PC-9 (cell line): ENCODE data around the gene CLDN19. TPM values are rescaled to one million over a fixed set of nuclear protein-coding genes. Genes with fewer than 3 reads are reported as not detected.

Experiments
- BruUV-seq: library from RNA; stranded (reverse); fragments of 400-500 nt; replicated peaks from 2 replicates; lab custom pipeline; 2021; lab: Mats Ljungman, UMichigan
- CTCF ChIA-PET: fragments of 300-600 bp; sonication (Branson Sonifier 250); formaldehyde crosslinking; loops from one replicate; lab custom pipeline; 2022; ENCODE audit warnings: antibody characterized with exemption; lab: Charles Lee
- POLR2A ChIA-PET: fragments of 300-600 bp; sonication (Branson Sonifier 250); formaldehyde crosslinking; loops from one replicate; lab custom pipeline; 2022; ENCODE audit warnings: antibody characterized with exemption; ENCODE audit not compliant: unreplicated experiment; lab: Charles Lee
- DNase-seq, 2 experiments: peaks; one replicate each; pipeline versions ENCODE4 v3.0.0 to v3.0.0-alpha.2; 2015 to 2022; ENCODE audit warnings: mixed read lengths in 1 of 2
- H2AFZ ChIP-seq: fragments of 200-600 bp; sonication (generic); 2 replicates; pipeline ENCODE4 v1.8.1; 2017; ENCODE audit warnings: antibody characterized with exemption
- H3F3A ChIP-seq: fragments of 200-600 bp; sonication (generic); 2 replicates; pipeline ENCODE4 v1.8.1; 2017; ENCODE audit warnings: antibody characterized with exemption, mild to moderate bottlenecking, low read depth; ENCODE audit not compliant: insufficient read depth
- H3K27ac ChIP-seq: fragments of 200-600 bp; sonication (generic); 2 replicates; pipeline ENCODE4 v1.6.1; 2016; ENCODE audit warnings: mixed run types
- H3K27me3 ChIP-seq: fragments of 200-600 bp; sonication (generic); 2 replicates; pipeline ENCODE4 v1.6.1; 2016; ENCODE audit warnings: low read depth, mixed run types; ENCODE audit not compliant: insufficient read depth
- H3K36me3 ChIP-seq: fragments of 200-600 bp; sonication (generic); 2 replicates; pipeline ENCODE4 v1.6.1; 2016; ENCODE audit warnings: low read depth, mixed run types
- H3K4me1 ChIP-seq: fragments of 200-600 bp; sonication (generic); replicated peaks from 2 replicates; pipeline ENCODE4 v1.6.1; 2016; ENCODE audit warnings: mixed run types; ENCODE audit not compliant: insufficient read depth
- H3K4me2 ChIP-seq: fragments of 200-600 bp; sonication (generic); 2 replicates; pipeline ENCODE4 v1.6.1; 2017; ENCODE audit warnings: mixed run types
- H3K4me3 ChIP-seq: fragments of 200-600 bp; sonication (generic); 2 replicates; pipeline ENCODE4 v1.6.1; 2016; ENCODE audit warnings: mixed run types
- H3K79me2 ChIP-seq: fragments of 200-600 bp; sonication (generic); 2 replicates; pipeline ENCODE4 v1.6.1; 2017; ENCODE audit warnings: low read depth, mixed run types
- H3K9me2 ChIP-seq: fragments of 200-600 bp; sonication (generic); 2 replicates; pipeline ENCODE4 v1.8.1; 2017; ENCODE audit warnings: mild to moderate bottlenecking; ENCODE audit not compliant: insufficient read depth
- H3K9me3 ChIP-seq: fragments of 200-600 bp; sonication (generic); 2 replicates; pipeline ENCODE4 v1.8.1; 2016; ENCODE audit warnings: low read depth; ENCODE audit not compliant: insufficient read depth
- H4K20me1 ChIP-seq: fragments of 200-600 bp; sonication (generic); 2 replicates; pipeline ENCODE4 v1.8.1; 2017; ENCODE audit not compliant: insufficient read depth
- EZH2 ChIP-seq: fragments of 200-600 bp; sonication (generic); IDR thresholded peaks from 2 replicates; pipeline ENCODE4 v1.8.0; 2017; ENCODE audit warnings: antibody characterized with exemption, low read depth
- intact Hi-C: fragments of 100-400 bp; cut with micrococcal nuclease; formaldehyde crosslinking; loops from one replicate; pipeline ENCODE4 v1.10.0; 2022; ENCODE audit not compliant: unreplicated experiment
- total RNA-seq: library from RNA; stranded (reverse); gene quantifications from 2 replicates; pipeline ENCODE4 v1.2.3, GENCODE V29; 2021
- TF ChIP-seq, protein P1 (sequence below): fragments of 200-600 bp; sonication (generic); conservative IDR thresholded peaks from 2 replicates; pipeline ENCODE4 v1.6.1; 2017; ENCODE audit warnings: mixed run types, antibody characterized with exemption, mild to moderate bottlenecking, moderate library complexity

The CLDN19 gene
- total RNA-seq, 1 experiment from 2014 or later: not detected

DNA sequence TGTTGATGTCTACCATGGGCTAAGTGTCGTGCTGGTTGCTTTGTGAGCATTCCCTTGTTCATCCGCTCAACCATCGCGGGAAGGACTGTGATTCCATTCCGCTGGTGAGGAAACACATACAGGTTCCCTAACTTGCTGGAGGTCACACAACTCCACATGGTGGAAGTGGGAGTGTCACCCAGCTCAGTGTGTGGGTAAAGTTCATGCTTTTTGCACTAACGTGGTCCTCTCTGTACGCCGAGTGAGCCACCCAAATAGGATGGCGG is 4.0 kb upstream of the CLDN19 start:
- H2AFZ ChIP-seq: no peak overlapping the region
- ChIA-PET CTCF (interaction anchor here (0.6 kb wide), 1 partner anchor 54 kb away, joined by 5 read pairs; no protein-coding TSS in a partner anchor), POLR2A (no interaction called here)
- intact Hi-C loops: no loop called here
- no peak overlapping the region for H3K27ac ChIP-seq
- H3F3A ChIP-seq: no peaks in the 10 kb centered on the region
- no peaks in the 10 kb centered on the region for H3K9me3 ChIP-seq
- no peaks in the 10 kb centered on the region for H3K27me3 ChIP-seq
- no peaks in the 10 kb centered on the region for H3K4me1 ChIP-seq
- no peaks in the 10 kb centered on the region for H3K9me2 ChIP-seq
- no peaks in the 10 kb centered on the region for H3K36me3 ChIP-seq
- no peaks in the 10 kb centered on the region for H3K79me2 ChIP-seq
- DNase-seq: no peak
- no TSS peak for BruUV-seq
- no peaks in the 10 kb centered on the region for H4K20me1 ChIP-seq
- H3K4me3 ChIP-seq: no peak overlapping the region
- TF ChIP-seq, protein P1, sequence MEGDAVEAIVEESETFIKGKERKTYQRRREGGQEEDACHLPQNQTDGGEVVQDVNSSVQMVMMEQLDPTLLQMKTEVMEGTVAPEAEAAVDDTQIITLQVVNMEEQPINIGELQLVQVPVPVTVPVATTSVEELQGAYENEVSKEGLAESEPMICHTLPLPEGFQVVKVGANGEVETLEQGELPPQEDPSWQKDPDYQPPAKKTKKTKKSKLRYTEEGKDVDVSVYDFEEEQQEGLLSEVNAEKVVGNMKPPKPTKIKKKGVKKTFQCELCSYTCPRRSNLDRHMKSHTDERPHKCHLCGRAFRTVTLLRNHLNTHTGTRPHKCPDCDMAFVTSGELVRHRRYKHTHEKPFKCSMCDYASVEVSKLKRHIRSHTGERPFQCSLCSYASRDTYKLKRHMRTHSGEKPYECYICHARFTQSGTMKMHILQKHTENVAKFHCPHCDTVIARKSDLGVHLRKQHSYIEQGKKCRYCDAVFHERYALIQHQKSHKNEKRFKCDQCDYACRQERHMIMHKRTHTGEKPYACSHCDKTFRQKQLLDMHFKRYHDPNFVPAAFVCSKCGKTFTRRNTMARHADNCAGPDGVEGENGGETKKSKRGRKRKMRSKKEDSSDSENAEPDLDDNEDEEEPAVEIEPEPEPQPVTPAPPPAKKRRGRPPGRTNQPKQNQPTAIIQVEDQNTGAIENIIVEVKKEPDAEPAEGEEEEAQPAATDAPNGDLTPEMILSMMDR: no peak
- no peak for TF ChIP-seq EZH2
- H3K4me2 ChIP-seq: no peak overlapping the region

DNA sequence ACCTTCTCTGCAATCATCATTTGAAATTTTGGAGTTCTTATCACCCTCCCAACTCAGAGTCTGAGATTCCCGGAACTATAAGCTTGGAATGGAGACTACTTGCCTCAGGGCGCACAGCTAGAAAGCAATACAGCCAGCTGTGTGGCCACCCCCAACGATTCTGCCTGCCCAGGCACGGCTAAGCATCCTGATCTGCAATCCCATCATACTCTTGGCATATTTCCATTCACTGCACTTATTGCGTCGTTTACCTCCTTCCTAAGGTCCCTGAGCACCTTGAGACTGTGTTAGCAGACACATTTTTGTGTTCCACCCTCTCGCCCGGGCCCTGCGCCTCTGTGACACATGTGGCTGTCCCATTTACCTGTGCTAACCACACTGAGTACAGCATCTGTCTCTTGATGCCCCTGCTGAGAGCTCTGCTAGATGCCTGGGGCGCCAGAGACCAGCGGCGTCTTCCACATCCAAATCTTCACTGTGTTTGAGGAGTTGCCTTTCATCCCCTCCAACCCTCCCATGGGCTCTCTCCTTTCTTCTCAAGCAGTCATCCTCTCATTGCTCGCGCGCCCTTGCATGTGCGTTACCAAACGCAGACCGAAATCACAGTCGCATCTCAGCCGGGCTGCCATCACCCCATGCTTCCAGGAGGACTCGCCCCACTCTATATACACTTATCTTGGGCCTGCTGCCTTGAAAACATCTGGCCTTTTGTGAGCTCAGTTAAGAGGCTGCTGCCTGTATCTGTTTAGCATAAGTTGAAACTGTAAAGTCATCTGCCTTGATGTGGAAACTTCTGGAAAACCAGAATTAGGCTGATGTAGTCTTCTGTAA is 3.5 kb upstream of the CLDN19 start:
- BruUV-seq: no TSS peak
- Histone ChIP-seq H3K27me3 (no peaks in the 10 kb centered on the region), H3K9me3 (no peaks in the 10 kb centered on the region), H3K79me2 (no peaks in the 10 kb centered on the region), H3K4me1 (no peaks in the 10 kb centered on the region), H2AFZ (no peak overlapping the region), H4K20me1 (no peaks in the 10 kb centered on the region), H3K36me3 (no peaks in the 10 kb centered on the region), H3F3A (no peaks in the 10 kb centered on the region), H3K27ac (no peak overlapping the region), H3K4me2 (no peak overlapping the region), H3K9me2 (no peaks in the 10 kb centered on the region), H3K4me3 (no peak overlapping the region)
- peak in 1 of 2 experiments; percentile 22 for DNase-seq
- intact Hi-C loops: no loop called here
- ChIA-PET CTCF (interaction anchor here (0.6 kb wide), 1 partner anchor 54 kb away, joined by 5 read pairs; no protein-coding TSS in a partner anchor), POLR2A (no interaction called here)
- TF ChIP-seq, protein P1: no peak
- TF ChIP-seq EZH2: no peak

DNA sequence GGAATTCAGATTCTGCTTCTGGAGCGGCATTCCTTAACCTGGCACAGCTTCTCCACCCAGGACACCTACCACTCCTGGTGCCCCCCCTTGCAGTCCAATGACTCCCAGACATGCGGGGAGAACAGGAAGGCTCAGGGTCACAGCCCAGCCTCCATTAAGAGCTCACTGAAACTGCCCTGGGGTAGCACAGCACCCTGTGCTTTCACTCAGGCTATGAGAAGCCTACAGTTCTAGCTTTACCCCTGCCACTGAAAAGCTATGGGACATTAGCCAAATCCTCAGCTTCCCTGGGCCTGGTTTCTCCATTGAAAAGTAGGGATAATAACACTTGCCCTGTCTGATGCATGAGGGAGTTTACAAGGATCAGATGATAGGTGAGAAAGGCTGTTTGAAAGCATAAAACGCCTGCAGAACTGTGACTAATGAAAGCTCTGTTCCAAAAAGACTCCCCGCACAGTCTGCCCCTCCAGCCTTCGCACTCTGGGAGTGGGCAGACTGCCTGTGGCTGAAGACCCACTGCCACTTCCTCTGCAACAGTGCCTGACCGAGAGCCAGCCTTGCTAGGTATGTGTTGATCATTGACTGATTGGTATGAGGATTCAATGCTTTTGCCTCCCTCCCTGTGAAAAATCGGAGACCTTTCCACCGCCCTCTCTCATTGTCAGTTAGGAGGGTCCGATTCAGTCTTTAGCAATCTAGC is 2.7 kb upstream of the CLDN19 start:
- H3K27ac ChIP-seq: no peak overlapping the region
- TF ChIP-seq, protein P1: no peak
- TF ChIP-seq EZH2: no peak
- no peak for DNase-seq
- no peaks in the 10 kb centered on the region for H3K9me2 ChIP-seq
- no peaks in the 10 kb centered on the region for H4K20me1 ChIP-seq
- H3F3A ChIP-seq: no peaks in the 10 kb centered on the region
- H3K9me3 ChIP-seq: no peaks in the 10 kb centered on the region
- no peaks in the 10 kb centered on the region for H3K27me3 ChIP-seq
- no TSS peak for BruUV-seq
- intact Hi-C loops: no loop called here
- H2AFZ ChIP-seq: no peak overlapping the region
- no peaks in the 10 kb centered on the region for H3K36me3 ChIP-seq
- ChIA-PET POLR2A (no interaction called here), CTCF (no interaction called here)
- no peaks in the 10 kb centered on the region for H3K4me1 ChIP-seq
- H3K4me3 ChIP-seq: no peak overlapping the region
- no peak overlapping the region for H3K4me2 ChIP-seq
- no peaks in the 10 kb centered on the region for H3K79me2 ChIP-seq
